GM13977 (cell line): ENCODE measurements around the gene TRMU.
"Not testable (repeated sequence)": the region's sequence is repeated elsewhere in the genome, so short reads cannot be mapped to it uniquely, and the experiment has no call there.

Source experiments
- DNase-seq: peaks from one replicate; pipeline ENCODE4 v3.0.0; 2012; ENCODE audit warnings: low spot score
- in situ Hi-C: fragments of 300-500 bp; cut with MboI; formaldehyde crosslinking; loops from one replicate; pipeline ENCODE4 v1.12.0; 2022; ENCODE audit warnings: low sequenced_read_pairs, low pct_unique_long_range_greater_than_20kb, mixed read lengths, inconsistent platforms; ENCODE audit not compliant: unreplicated experiment
- TF ChIP-seq, protein P1 (sequence below): IDR thresholded peaks from 2 replicates; pipeline ENCODE4 v1.5.1; 2012; ENCODE audit warnings: mild to moderate bottlenecking, control low read depth; ENCODE audit not compliant: insufficient read depth; ENCODE audit errors: extremely low read depth, missing control alignments

The TRMU gene

GRCh38 chr22:46390652-46391301 is 55.3 kb downstream of the TRMU start:
- no peak for DNase-seq
- in situ Hi-C loops = no loop called here
- TF ChIP-seq, protein P1, sequence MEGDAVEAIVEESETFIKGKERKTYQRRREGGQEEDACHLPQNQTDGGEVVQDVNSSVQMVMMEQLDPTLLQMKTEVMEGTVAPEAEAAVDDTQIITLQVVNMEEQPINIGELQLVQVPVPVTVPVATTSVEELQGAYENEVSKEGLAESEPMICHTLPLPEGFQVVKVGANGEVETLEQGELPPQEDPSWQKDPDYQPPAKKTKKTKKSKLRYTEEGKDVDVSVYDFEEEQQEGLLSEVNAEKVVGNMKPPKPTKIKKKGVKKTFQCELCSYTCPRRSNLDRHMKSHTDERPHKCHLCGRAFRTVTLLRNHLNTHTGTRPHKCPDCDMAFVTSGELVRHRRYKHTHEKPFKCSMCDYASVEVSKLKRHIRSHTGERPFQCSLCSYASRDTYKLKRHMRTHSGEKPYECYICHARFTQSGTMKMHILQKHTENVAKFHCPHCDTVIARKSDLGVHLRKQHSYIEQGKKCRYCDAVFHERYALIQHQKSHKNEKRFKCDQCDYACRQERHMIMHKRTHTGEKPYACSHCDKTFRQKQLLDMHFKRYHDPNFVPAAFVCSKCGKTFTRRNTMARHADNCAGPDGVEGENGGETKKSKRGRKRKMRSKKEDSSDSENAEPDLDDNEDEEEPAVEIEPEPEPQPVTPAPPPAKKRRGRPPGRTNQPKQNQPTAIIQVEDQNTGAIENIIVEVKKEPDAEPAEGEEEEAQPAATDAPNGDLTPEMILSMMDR = no peak

DNA sequence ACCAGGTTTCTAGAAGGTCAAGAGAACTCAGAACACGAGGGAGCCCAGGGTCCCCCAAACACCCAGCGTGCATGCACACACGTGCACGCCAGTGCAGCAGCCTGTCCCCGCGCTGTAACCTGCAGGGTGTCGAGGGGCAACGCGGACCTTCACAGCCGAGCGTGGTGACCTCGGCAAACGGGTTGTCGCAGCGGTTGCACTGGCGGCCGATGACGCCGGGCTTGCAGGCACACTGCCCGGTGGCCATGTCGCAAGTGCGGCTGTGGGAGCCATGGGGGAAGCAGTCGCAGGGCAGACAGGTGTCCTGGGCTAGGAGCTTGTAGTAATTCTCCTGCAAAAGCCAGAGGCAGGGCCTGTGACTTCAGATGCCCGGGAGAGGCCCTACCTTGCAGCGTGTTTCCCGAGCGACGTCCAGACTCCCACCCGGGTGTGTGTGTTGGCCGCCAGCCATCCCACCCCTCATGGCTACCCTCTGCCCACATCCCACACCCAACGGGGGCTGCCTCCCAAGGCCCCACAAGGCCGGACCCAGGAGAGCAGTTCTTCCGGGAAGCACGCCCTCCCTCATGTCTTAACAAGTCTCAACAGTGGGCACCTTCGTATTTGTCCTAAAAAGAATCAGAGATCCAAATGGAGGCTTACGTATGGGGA is 56.1 kb downstream of the TRMU start:
- in situ Hi-C loops = no loop called here
- TF ChIP-seq, protein P1 = no peak
- DNase-seq = no peak

- no peak for DNase-seq
- TF ChIP-seq, protein P1 = no peak
- in situ Hi-C loops = no loop called here
Observed at GRCh38 chr22:46392137-46392844, 56.8 kb downstream of the TRMU start.

GRCh38 chr22:46393873-46394272 is 58.4 kb downstream of the TRMU start:
- TF ChIP-seq, protein P1 = no peak
- DNase-seq = no peak
- in situ Hi-C loops = no loop called here

DNA sequence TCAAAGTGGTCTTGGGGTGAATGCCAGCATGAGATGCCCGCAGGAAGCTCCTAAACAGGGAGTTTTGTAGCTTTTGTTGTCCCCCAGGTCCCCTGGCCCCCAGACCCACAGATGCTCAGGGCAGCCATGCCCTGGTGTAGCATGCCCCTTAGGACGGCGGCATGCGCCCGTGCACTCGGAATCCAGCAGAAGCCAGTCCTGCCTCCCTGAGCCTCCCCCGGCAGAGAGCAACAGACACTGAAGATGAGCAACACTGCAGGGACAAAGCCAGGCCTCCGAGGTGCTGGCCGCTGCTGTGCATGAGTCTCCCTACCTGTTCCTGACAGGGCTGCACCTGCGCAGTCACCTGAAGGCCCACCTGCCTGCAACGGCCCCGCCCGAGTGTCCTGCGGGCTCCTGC is 59.1 kb downstream of the TRMU start:
- TF ChIP-seq, protein P1 = no peak
- in situ Hi-C loops = no loop called here
- no peak for DNase-seq

GRCh38 chr22:46395145-46395544 is 59.6 kb downstream of the TRMU start:
- in situ Hi-C loops = no loop called here
- TF ChIP-seq, protein P1 = no peak
- DNase-seq = no peak

GRCh38 chr22:46397049-46397448 is 61.5 kb downstream of the TRMU start:
- in situ Hi-C loops, DNase-seq: not testable (repeated sequence)
